GM21381 (cell line): ENCODE measurements around the gene CACNA1C.
"Not testable (repeated sequence)": the region's sequence is repeated elsewhere in the genome, so short reads cannot be mapped to it uniquely, and the experiment has no call there.

Source experiments
- ATAC-seq: cut with Tn5 transposase; IDR thresholded peaks from one replicate; pipeline ENCODE4 v1.9.1; 2021; ENCODE audit warnings: mild to moderate bottlenecking, moderate library complexity; ENCODE audit not compliant: unreplicated experiment

CACNA1C gene

DNA sequence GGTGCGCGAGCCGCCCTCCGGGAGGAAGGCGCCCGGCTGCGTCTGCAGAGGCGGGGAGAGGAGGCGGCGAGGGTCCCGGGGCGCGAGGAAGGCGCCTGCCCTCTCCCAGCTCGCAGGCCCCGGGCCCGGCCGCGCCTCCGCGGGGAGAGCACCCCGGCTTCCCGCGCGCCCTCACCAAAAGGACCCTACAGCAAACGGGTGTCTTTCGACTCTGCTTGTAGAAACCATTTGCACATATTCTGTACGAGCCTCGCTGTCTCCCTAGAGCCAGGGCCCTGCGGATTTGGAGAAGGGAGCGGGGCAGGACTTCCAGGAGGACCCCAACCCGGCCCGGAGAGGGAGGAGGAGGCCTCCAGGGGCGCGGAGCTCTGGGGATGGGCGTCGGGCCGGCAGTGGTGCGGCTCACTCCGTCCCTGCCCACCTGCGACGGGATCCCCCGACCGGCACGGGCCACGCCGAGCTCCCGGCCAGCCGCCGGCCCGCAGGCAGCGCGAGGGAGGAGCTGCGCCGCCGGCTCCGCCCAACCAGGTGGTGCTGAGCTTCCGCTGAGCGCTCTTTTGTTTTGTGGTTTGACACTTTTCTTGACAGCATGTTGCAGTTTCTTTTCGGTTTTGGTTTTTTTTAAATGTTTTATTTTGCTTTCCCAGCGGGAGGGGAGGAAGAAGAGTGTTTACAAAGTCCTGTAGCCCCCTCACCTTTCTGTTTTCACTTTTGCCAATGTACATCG lies 638.7 kb downstream of the CACNA1C start:
- ATAC-seq, result peak; percentile 83

- no peak for ATAC-seq
These were observed 639.3 kb downstream of the CACNA1C start for GRCh38 chr12:2692080-2692479.

DNA sequence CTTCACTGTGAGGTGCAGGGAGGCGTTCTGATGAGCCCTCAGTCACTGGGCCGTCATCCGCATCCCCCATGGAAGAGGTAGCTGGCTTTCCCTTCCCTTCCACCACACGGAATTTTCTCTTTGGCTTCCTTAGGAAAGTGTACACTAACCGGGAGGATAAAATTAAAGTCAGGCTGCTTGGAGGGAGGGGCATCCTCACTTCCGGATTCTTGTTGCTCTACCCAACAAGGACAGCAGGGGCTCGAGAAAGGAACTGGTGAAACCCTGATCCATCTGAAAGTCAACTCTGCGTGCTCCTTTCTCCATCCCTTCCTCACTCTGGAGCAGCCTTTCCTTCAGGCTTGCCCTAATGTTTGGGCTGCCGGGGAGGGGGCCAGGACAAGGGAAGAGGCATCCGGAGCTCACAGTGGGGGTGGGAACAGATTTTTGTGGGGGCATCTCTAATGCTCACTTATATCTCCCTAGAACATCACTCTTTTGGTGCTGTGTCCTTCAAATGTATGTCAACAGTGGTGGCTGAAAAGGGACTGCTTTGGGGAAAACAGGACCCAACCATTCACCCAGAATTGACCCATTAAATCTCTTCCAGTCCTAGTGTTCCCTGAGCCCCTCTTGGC lies 640.6 kb downstream of the CACNA1C start:
- ATAC-seq, result no peak

GRCh38 chr12:2693980-2694610 lies 641.3 kb downstream of the CACNA1C start:
- ATAC-seq, result no peak

GRCh38 chr12:2696136-2696535 lies 643.3 kb downstream of the CACNA1C start:
- no peak for ATAC-seq

DNA sequence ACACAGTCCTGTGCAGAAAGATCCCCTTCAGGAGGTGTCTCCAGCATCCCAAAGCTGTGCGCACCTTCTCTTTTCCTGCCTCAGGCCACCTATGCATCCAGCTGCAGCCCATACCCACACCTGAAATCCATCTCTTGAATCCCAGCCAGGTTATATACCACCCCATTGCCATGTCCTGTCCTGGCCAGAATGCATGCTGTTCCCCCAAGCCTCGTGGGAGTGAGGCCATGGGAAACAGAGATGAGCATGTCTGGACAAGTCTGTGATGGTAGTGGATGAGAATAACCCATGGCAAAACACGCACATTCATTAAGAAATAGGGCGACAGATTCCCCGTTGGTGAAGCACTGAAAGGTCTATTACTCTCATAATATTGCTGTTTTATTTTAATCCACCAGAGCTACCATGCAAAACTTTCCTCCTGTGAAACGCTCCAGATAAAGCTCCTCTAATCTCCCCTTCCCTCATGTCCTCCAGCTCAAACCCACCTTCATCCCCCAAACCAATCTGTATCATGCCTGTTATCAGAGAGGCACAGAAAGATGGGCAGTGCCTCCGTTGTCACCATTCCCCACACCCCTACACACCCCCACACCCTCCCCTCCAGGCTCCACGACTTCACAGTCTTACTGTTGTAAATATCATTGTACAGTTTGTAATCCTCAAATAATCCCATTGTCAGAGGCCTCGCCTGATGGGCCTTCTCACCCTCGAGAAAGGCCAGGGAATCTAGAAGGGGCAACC lies 644.4 kb downstream of the CACNA1C start:
- no peak for ATAC-seq

DNA sequence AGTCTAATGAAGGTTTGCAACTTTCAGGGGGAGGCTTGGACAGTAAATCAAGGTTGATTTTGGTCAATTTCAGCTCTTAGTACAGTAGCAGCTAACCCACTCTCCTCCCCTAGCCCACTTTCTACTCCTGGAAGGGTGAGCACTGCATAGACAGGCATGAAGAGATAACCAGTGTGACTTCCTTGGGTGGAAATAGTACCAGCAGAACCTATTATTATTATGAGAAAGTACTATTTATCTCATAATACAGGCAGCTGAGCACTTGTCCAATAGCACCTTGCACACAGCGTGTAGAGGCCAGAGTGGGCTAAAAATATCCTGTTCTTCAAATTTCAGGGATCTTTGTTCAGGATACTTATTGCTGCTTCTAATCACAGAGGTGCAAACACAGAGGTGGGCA lies 645.8 kb downstream of the CACNA1C start:
- ATAC-seq, result no peak

- ATAC-seq, result no peak
These were observed 657.9 kb downstream of the CACNA1C start for GRCh38 chr12:2710701-2711100.

GRCh38 chr12:2719392-2719791 lies 666.6 kb downstream of the CACNA1C start:
- no peak for ATAC-seq

GRCh38 chr12:2722806-2723205 lies 670.0 kb downstream of the CACNA1C start:
- ATAC-seq, result no peak

- ATAC-seq, result no peak
These were observed 679.5 kb downstream of the CACNA1C start for GRCh38 chr12:2732290-2732689.

DNA sequence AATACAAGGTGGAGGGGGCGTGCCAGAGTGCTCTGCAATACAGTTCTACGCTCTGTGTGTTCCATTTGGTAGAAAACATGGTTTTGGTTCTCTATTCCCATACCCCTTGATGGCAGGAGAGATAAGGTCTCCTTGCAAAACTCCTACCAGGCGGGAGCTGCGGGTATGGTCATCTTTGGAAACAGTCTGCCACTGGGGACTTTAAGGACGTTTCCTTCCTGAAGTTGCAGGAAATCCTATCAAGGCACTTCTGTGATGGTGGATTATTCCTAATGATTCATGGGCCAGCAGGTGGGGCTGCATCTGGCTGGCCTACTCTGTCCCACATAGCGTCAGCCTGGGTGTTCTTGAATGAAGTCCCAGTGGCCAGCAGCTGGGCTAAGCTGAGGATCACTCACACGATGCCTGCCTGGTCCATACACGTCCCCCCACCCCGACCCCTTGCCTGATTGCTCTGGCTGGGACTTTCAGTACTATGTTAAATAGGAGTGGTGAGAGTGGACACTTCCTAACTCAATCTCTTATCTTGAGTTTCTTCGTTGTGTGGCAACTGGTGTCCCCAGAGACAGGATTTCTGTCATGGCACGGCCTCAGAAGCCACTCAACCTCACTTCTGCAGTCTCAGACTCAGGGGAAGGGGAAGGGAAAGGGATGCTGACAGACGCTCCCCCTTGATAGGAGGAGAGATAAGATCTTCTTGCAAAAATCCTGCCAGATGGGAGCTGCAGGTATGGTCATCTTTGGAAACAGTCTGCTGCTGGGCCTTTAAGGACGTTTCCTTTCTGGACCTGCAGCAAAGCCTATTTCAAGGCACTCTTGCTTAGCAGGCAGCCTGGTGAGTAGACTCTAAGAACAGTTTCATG lies 680.9 kb downstream of the CACNA1C start:
- no peak for ATAC-seq

DNA sequence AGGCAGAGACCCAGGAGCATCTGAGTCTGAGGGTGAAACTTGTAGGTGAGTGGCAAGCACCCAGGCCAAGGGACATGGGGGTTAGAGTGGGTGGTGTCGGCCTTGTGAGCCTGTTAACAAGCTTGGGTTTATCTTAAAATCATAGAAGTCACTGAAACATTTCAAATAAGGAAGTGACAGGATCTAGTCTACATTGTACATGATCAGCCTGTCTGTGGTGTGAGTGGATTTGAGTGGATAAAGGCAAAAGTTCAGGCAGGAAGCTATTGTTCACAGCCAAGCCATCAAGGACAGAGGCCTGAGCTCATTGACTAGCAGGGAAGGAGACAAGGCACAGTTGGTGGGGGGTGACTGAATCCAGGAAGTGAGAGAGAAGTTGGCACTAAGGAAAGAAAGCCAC lies 682.6 kb downstream of the CACNA1C start:
- ATAC-seq, result no peak

DNA sequence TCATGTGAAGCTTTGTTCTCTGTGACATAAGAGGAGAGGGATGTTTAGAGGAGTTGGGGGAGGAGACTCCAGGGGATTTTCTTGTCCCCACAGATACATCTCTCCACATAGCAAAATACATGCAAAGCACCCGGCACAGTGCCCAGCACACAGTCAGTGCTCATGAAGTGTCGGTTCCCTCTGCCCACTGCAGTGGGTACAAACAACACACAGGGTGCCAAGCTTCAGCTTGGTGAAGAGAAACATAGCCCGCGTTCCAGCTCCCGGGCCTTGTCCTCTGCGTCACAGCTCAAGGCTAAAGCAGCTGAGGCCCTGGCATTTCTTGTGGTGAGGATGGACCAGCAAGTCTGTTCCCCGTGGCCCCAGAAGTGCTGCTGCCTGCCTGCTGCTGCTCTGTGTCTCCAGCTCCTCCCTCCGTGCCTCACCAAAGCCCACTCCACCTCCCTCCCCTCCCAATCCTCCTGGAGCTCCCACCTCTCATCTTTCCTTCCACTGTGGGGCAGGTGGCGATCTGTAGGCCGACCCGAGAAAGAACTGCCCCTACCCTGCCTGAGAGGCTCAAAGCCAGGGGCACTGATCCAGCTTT lies 685.0 kb downstream of the CACNA1C start:
- no peak for ATAC-seq

- ATAC-seq, result no peak
These were observed 686.3 kb downstream of the CACNA1C start for GRCh38 chr12:2739069-2739468.

- no peak for ATAC-seq
These were observed 687.2 kb downstream of the CACNA1C start for GRCh38 chr12:2739832-2740641.

DNA sequence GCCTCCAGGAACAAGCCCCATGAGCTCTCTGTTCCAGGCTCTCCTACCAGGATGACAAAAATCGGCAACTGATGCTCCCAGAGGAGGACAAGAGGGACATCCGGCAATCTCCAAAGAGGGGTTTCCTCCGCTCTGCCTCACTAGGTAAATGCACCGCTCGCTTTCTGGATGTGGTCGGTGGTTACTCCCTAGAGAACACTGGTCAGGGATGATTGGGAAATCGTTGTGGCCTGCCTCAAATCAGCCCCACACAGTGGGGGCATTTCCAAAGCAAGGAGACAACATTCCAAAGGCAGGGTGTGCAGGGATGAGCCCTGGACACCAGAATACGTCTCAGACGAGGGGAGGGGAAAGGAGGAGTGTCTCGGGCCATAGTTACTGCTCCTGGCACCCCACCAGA lies 689.2 kb downstream of the CACNA1C start:
- ATAC-seq, result not testable (repeated sequence)

DNA sequence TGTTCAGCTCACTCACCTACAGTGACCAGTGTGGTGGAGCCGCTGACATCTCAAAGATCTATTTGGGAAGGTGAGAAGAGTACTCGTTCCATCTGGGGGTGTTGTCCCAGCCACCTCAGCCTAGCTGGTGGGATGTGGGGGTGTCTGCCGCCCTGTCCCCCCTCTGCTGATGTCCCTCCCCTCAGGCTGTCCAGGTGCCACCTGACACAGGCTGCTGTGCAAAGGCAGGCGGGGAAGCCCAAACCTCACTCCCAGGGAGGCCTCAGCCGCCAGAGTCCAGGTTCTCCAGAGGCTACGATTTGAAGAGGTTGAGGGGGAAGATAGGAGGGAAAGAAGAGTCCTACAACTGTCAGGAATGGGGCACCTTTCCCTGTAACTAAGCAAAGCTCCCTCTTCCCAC lies 690.7 kb downstream of the CACNA1C start:
- no peak for ATAC-seq

DNA sequence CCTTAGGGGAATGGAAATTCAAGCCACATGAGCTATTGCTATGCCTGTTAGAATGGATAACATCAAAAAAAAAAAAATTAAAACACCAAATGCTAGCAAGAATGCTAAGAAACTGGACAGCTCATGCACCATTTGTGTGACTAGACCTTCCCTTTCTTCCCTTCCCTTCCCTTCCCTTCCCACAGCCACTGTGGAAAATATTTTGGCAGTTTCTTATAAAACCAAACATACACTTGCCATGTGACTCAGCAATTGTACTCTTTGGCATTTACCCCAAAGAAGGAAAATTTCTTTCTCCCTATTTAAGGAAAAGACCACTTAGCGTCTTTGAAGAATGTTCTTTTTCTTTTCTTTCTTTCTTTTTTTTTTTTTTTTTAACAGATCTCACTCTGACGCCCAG lies 692.9 kb downstream of the CACNA1C start:
- ATAC-seq, result no peak
